Brain pericyte (primary cell): ENCODE data around the gene LONRF2.

Experiments
- DNase-seq: peaks from one replicate; pipeline ENCODE4 v3.0.0-alpha.2; 2012; ENCODE audit warnings: low read depth, low spot score

Gene LONRF2

GRCh38 chr2:100275200-100275589 is 47.1 kb downstream of the LONRF2 start:
- no peak for DNase-seq

- no peak for DNase-seq
Observed at GRCh38 chr2:100274566-100275199, 47.6 kb downstream of the LONRF2 start.

- no peak for DNase-seq
Observed at GRCh38 chr2:100274076-100274475, 48.2 kb downstream of the LONRF2 start.

- no peak for DNase-seq
Observed at GRCh38 chr2:100273387-100273786, 48.9 kb downstream of the LONRF2 start.

GRCh38 chr2:100272841-100273329 is 49.4 kb downstream of the LONRF2 start:
- no peak for DNase-seq

GRCh38 chr2:100271210-100271609 is 51.1 kb downstream of the LONRF2 start:
- DNase-seq = no peak

GRCh38 chr2:100270381-100271146 is 51.7 kb downstream of the LONRF2 start:
- DNase-seq = no peak

GRCh38 chr2:100269889-100270288 is 52.4 kb downstream of the LONRF2 start:
- no peak for DNase-seq

GRCh38 chr2:100268986-100269385 is 53.3 kb downstream of the LONRF2 start:
- no peak for DNase-seq

- no peak for DNase-seq
Observed at GRCh38 chr2:100267751-100268150, 54.5 kb downstream of the LONRF2 start.

- DNase-seq = no peak
Observed at GRCh38 chr2:100266126-100266525, 56.2 kb downstream of the LONRF2 start.

- DNase-seq = no peak
Observed at GRCh38 chr2:100265226-100265625, 57.1 kb downstream of the LONRF2 start.

- no peak for DNase-seq
Observed at GRCh38 chr2:100264651-100265050, 57.6 kb downstream of the LONRF2 start.

- no peak for DNase-seq
Observed at GRCh38 chr2:100264121-100264520, 58.2 kb downstream of the LONRF2 start.

- no peak for DNase-seq
Observed at GRCh38 chr2:100262555-100263320, 59.6 kb downstream of the LONRF2 start.

GRCh38 chr2:100262046-100262445 is 60.3 kb downstream of the LONRF2 start:
- DNase-seq = no peak

GRCh38 chr2:100260712-100261620 is 61.3 kb downstream of the LONRF2 start:
- DNase-seq = peak; percentile 41

GRCh38 chr2:100259106-100259505 is 63.2 kb downstream of the LONRF2 start:
- no peak for DNase-seq

- no peak for DNase-seq
Observed at GRCh38 chr2:100257939-100258338, 64.4 kb downstream of the LONRF2 start.

GRCh38 chr2:100256849-100257248 is 65.5 kb downstream of the LONRF2 start:
- DNase-seq = no peak

- DNase-seq = no peak
Observed at GRCh38 chr2:100256416-100256815, 65.9 kb downstream of the LONRF2 start.
